GM20000 (cell line): ENCODE measurements around the gene COMT.

Experiments used
- DNase-seq: peaks from one replicate; pipeline ENCODE4 v3.0.0; 2012; ENCODE audit warnings: low spot score
- TF ChIP-seq, protein P1 (sequence below): IDR thresholded peaks from 2 replicates; pipeline ENCODE4 v1.5.1; 2012; ENCODE audit warnings: mild to moderate bottlenecking, control low read depth; ENCODE audit errors: extremely low read depth, missing control alignments

Gene COMT

DNA sequence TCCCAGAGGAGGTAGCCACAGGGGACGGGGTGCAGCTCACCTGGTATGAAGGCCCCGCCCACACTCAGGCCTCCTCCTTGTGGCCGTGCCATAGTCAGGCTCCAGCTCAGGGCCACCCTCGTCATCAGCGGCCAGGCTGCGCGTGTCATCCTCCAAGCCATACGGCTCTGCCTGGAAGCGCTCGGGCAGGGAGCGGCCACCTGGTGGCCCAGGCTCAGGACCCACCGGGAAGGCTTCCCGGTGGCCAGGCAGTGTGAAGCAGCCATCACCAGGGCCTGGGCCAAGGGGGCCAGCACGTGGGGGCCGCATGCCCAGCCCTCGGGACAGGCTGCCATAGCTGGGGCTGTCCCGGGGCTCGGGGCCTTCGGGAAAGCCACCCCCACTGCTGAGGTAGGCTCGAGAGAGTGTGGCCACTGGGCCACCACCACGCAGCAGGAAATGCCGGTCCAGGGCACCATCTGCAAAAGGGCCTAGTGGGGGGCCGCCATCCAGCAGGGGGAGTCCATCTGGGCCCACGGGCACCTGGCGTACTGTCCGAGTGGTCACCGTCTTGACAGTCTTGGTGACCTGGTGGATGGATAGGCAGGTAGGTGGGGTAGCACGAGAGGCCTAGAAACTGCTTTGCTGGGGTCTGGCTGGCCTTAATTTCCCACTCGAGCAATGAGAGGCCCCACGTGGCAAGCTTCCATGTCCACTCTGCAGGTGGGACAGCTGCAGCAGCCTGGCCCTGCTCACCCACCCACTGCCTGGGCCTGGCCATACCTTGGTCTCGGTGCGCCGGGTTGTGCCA, 39.8 kb downstream of the COMT start:
- DNase-seq = no peak
- TF ChIP-seq, protein P1, sequence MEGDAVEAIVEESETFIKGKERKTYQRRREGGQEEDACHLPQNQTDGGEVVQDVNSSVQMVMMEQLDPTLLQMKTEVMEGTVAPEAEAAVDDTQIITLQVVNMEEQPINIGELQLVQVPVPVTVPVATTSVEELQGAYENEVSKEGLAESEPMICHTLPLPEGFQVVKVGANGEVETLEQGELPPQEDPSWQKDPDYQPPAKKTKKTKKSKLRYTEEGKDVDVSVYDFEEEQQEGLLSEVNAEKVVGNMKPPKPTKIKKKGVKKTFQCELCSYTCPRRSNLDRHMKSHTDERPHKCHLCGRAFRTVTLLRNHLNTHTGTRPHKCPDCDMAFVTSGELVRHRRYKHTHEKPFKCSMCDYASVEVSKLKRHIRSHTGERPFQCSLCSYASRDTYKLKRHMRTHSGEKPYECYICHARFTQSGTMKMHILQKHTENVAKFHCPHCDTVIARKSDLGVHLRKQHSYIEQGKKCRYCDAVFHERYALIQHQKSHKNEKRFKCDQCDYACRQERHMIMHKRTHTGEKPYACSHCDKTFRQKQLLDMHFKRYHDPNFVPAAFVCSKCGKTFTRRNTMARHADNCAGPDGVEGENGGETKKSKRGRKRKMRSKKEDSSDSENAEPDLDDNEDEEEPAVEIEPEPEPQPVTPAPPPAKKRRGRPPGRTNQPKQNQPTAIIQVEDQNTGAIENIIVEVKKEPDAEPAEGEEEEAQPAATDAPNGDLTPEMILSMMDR = no peak

DNA sequence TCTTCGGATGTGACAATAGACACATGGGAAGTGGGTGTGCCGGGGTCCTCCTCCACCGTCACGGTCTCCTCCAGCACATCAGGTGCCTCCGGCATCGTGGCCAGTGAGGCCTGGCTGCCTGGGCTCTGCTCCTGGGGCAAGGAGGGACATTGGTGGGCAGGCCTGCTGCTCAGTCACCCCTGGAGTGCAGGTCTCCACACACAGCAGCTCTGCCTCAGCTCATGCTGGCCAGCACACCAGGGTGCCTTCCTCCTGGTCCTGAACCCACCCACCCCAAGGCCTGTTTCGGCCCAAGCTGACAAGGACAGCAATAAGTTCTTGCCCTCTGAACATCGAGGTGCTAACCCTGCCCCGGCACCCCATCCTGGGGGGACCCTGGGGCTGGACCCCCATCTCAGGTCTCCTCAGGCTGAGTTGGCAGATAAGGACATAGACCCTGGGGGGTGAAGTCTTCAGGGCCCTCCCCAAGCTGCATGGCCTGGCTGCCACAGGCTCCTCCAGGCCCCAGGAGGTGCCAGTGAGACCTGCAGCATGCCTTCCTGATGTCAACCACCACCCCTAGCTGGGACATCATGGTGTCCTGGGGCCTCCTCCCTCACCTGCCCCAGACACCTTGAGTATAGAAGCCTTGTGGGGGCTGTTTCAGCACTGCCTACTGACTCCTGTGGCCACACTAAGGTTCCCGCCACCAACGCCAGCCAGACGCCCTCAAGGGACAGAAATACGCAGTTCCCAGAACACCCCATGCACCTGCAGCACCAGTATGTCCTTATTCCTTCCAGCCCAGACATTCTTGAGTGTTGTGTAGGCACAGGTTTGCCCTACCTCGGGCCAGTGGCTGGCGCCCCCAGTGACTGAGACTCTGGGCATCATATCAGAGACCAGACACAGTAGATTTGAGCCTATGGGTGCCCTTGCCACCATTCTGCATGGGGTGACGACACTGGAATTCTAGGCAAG, 40.7 kb downstream of the COMT start:
- DNase-seq = no peak
- TF ChIP-seq, protein P1 = no peak

DNA sequence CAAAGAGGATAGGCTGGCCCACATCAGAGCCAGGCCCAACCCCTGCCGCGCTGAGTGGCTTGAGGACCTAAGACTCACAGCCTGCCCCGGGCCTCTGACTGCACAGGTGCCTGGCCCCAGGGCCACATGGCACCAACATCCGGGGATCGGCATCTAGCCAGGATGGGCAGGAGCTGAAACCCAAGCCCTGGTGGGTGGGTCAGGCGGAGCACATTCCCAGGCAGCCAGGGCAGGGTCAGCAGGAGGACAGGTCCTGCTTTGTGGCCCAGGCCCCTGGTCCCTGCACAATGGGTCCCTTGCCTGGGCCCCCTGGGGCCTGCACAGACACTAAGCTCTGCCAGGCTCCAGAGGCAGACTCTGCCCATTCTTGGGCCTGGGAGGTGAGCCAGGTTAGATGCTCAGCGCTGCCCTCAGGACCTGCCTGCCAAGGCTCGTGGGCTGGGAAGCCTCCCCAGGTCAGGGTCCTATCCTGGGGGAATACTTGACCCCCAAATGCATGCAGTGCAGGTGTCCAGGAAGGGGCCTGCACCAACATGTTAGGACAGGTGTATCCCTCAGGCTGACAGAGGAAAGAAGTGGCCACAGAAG, 41.5 kb downstream of the COMT start:
- TF ChIP-seq, protein P1 = no peak
- DNase-seq = no peak

DNA sequence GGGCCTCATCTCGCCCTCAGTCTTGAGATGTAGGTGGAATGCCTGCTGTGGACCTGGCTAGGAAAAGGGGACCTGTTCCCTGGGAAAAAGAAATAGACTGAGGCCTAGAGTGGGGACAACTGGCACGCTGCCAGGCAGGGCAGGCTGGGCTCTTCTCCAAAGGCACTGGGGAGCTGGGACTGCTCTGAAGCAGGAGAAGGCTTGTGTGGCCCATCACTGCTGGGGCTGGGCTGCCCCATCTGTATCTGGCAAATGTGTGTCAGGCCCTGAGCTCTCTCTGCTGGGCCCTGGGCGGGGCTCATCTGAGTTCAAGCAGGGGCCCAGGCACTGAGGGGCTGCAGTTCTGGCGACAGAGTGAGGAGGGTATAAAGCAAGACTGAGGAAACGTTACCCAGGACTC, 42.2 kb downstream of the COMT start:
- DNase-seq = no peak
- TF ChIP-seq, protein P1 = no peak

DNA sequence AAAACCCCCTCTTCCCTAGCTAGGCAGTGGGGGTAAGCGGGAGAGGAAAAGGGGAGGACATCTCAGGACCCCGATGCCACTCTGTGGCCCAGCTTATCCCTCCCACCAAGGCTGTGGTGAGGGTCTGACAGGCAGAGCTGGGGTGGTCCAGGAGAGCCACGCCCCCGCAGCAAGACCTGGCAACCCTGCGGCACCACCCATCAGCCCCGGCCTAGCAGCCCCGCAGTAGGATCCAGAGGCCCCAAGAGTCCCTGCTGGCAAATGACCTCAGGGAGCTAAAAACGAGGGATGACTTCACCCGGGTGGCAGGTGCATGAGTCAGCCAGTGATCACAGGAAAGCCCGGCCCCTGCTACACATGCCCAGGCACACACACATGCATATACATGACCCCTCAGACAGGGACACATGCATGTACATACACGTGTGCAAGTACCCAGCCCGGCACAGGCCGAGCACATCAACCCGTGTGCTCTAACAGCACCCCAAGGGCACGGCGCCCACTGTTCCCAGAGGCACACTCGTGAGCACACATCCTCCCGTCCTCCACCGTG, 42.7 kb downstream of the COMT start:
- TF ChIP-seq, protein P1 = no peak
- no peak for DNase-seq

DNA sequence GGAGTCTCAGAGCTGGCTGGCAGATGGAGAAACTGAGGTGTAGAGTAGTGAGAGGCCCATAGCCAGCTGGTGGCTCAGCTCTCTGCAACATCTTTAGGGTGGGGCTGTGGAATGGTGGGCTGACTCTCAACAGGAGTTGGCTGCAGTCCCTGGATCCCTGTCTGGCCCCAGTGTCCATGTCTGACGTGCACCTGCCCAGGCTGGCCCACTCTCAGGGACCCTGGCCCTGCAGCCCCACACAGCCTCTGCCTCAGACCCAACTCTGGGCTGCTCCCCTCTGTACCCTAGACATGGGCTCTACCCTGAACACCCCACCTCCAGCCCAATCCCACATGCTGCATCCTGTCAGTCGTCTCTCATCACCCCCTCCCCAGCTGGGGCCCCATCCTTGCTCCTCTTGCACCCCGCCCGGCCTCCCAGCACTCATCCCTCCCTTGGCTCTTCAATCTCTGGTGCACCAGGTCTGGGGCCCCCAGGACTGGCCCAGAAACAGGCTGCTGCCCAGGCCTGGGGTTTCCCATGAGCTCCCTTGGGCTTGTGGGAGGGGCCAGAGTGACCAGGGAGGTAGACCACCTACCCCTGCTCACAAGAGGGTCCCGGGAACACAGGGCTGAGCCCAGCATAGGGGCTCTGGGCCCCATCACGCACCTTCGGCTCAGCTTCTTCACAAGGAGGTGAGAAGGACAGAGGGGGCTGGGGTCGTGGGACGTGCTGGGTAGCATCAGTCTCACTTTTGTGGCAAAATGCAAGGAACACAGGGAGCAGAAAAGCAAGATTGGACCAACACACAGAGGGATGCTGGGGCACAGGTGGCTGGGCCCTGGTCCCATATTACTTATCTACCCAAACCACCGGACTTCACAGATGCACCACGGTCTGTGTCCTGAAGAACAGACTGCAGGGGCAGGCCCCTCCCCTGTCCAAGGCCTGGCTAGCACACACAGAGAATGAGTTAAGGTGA, 43.6 kb downstream of the COMT start:
- TF ChIP-seq, protein P1 = no peak
- DNase-seq = no peak
